HG02623 (cell line): ENCODE data around the gene TTC7B.

Source experiments
- ATAC-seq: cut with Tn5 transposase; IDR thresholded peaks from one replicate; pipeline ENCODE4 v1.9.1; 2021; ENCODE audit warnings: moderate library complexity; ENCODE audit not compliant: unreplicated experiment

Gene TTC7B

DNA sequence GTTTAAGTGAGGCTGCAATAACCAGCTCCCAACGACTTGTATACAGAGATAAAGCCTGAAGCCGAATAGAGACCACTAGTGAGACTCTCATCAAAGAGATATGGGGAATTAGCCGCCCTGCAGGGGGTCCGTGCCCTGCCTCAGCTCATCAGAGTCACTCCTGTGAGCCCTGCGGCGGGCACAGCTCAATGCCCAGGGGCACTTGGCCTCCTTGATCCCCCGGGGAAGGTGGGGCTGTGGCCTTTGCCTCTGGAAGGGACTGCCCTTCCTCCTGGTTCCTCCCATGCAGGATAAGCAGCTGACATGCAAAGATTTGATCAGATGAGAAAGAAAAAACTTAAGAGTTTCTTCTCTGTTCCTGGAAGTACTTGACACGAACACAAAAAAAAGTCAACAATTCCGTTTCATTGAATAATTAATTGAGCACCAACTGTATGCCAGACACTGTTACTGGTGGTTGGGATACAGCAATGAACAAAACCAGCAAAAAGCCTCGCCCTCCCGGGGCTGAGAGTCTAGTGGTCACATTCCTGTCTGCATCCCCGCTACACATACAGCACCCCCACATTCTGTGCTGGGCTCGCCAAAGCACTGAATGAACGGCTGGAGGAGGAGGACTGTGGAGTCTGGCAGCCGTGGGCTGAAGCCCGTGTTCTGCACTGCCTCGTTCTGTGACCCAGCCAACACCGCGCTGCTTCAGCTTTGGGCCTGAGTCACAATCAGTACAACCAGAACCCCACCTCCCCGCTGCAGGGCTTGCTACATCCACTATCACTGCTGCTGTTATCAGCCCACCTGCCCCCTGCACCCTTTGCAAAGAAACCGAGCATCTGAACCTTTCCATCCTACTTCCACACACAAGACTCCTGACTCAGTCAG, 10.3 kb downstream of the TTC7B start:
- no peak for ATAC-seq

DNA sequence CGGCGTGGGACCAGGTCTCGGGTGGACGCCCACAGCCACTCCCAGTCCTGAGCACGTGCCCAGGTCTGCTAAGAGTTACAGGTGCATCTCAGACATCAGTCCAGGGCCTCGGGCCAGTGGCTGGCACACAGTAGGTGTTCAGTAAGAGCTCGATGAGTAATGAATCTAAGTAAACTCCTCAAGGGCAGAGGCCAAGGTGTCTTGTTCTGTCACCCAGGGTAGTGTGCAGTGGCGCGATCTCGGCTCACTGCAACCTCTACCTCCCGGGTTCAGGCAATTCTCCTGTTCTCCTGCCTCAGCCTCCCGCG, 11.2 kb downstream of the TTC7B start:
- ATAC-seq = no peak

DNA sequence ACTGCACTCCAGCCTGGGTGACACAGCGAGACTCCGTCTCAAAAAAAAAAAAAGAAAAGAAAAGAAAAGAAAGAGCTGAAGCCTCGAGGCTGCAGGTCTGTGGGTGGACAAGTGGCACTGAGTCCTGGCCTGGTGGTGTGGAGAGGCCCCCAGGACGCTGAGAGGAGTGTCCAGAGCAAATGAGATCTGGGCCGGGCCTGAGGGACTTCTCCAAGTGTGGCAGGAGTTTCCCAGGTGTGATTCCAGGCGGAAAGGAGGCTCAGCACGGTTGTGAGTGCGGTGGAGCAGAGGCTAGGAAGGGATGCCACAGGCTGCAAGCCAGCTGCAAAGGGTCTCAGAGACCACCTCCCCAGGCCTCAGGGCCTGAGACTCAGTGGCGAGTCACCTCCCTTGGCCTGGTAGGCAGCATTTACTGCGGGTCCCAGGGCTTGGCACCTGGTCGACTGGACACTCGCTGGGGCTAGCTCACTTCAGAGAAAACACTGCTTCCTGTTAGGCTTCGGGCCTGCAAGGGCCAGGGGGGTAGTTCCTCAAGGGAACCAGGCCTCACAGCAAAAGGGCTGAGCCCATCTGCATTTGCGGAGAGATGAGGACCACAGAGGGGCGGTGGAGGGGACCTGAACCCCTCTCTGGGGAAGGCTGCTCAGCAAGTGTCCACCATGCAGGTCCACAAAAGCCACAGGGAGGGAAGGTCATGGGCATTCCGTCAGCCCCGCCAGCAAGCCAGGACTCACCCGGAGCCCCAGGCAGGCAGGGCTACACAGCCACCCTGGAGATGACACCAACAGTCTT, 11.7 kb downstream of the TTC7B start:
- no peak for ATAC-seq

DNA sequence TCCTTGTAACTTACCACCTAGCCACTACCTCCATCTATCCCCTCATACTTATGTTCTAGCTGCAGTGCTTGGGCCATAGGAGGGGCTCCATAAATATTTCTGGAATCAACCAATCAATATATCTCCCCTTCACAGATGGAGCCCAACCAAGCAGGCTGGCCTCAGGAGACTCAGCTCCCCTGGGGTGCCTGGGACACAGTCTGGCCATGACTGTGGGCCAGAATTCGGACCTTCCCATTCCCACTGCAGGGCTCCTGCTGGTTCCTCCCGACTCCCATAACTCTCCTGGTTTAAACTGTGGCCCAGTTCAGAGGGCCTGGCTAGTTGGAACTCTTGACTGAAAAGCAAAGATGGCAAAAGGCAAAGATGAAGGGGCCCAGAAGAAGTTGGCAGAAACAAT, 13.0 kb downstream of the TTC7B start:
- no peak for ATAC-seq

DNA sequence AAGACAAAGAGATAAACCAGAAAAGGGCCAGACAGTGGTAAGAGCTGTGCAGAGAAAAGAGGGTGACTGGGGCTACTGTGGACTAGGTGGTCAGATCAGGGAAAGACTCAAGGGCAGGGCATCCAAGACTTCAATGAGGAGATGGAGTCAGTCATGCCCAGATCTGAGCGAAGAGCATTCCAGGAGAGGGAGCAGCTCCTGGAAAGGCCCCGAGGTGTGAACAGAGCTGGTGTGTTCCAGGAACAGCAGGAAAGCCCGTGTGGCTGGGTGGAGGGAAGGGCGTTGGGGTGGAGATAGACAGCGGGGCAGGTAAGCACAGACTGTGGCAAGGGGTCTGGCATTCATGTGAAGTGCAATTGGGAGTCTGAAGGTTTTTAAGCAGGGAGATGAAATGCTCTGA, 16.8 kb downstream of the TTC7B start:
- no peak for ATAC-seq

DNA sequence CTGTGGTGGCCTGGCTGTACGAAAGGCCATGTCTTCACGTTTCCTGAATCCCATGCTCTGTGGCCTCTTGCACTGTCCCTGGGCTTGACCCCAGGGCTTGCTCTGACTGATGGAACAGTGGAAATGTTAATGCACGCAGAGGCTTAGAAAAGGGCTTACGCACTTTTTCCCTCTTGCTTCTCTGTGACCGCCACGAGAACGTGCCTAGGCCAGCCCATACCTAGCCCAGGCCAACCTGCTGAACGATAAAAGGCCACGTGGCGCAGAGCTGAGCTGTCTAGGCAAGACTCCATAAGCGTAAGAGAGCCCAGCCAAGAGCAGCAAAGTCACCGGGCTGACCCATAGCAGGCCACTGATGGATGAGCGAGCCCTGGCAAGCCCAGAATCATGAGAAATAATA, 18.3 kb downstream of the TTC7B start:
- no peak for ATAC-seq

DNA sequence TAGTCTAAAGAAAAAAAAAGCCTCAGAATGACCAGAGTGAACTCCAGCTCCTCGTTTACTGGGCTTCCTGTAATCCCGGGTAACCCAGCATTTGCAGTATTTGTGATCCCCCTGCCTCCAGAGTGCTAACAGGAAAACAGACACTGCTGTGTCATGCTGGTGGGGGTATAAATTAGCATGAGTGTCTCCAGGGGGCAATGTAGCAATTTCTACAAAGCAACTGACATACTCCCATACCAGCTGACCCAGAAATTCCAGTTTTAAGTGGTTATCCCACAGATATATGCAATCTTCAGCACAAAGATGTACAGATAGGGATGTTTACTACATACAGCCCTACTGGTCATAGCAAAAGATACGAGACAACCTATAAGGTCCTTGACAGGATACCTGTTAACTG, 18.8 kb downstream of the TTC7B start:
- no peak for ATAC-seq

DNA sequence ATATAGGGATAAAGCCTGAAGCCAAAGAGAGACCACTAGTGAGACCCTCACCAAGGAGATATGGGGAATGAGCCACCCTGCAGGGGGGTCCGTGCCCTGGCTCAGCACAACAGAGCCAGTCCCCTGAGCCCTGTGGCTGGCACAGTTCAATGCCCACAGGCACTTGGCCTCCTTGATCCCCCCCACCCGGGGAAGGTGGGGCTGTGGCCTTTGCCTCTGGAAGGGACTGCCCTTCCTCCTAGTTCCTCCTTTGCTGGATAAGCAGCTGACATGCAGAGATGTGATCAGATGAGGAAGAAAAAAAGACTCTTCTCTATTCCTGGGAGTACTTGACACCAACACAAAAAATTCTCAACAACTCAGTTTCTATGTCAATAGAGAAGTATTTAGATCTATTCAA, 19.9 kb downstream of the TTC7B start:
- no peak for ATAC-seq

DNA sequence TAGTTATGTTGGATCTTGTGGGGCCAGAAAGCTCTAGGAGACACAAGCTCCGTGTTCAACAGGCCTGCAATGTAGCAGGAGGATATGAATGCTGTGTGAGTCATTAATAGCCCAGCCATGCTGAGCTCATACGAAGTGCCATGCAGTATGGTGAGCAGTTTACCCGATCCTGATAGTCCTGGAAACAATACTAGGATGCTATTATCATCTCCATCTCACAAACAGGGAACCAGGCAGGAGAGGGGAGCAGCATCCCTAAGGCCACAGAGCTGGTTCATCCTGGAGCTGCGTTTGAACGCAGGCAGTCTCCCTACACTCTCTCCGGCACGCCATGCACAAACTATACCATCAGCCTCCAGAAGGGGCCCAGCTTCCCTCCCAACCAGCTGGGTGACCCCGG, 20.5 kb downstream of the TTC7B start:
- no peak for ATAC-seq

DNA sequence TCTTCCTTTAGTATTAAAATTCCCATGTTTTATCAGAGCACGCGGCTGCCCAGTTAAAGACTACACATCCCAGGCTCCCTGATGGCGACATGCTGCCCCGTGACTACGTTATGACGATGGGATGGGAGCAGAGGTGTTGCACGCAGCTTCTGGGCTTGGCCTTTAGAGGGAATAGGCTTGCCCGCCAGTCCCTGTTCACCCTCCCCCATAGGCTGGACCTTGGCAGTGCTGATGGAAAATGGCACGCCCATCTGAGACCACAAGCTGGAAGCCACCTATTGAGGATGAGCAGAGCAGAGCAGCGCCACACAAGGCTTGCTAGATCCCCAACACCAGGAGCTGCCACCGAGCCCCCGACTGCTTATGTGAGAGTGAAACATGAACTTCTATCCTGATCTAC, 24.7 kb downstream of the TTC7B start:
- no peak for ATAC-seq

DNA sequence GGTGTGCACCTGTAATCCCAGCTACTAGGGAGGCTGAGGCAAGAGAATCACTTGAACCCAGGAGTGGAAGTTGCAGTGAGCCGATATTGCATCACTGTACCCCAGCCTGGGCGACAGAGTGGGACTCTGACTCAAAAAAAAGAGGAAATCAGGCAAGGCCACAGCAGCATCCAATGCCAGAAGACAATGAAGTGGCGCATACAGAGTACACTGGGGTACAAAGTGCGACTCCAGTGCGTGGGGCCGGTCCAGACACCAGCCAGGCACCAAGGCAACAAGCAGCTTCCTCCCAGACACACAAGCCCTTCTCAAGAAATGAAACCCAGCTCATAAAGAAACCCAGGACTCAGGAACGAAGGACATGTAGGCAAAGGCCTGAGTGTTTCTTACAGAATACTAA, 28.2 kb downstream of the TTC7B start:
- ATAC-seq = no peak

DNA sequence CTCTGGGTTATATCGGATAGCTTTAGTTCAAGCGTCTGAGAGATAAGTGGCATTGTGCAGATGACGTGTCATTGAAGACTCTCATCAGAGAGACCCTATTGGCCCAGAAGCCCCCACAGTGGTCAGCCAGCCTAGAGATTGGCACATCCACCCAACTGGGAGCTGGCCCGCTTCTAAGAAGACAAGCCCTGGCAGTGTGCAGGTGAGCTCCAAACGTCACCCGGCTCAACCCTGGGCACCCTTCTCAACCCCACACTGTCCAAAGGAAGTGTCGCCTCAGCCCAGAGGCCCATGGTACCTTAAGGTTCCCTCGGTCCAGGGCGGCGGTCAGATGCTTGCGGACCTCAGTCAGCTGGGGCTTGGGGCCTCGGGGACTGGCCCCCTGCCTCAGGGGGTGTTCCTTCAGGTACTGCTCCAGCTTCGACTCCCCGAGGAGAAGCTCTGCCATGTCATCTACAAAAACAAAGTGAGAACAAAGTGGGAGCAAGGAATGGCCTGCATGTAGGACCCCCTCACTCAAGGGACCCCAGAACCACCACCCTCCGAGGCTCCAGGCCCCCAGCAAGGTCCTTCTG, 30.3 kb downstream of the TTC7B start:
- no peak for ATAC-seq

DNA sequence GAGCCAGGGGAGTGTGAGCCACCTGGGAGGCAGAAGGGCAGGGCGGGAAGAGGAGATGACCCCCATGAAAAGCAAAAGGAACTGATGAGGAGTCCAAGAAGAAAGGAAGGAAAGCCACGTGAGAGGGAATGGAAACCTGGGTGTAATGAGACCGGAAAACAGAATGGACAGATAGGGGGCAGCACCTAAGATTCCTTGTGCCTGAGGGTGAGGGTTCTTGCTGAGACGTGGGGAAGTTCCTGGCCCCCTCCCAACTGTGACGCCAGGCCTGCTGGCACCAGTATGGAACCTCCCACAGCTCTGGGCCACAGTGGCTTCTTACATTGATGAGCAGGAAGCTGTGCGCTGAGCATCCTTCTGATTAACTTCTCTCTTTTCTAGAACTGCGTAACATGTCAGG, 30.8 kb downstream of the TTC7B start:
- no peak for ATAC-seq

DNA sequence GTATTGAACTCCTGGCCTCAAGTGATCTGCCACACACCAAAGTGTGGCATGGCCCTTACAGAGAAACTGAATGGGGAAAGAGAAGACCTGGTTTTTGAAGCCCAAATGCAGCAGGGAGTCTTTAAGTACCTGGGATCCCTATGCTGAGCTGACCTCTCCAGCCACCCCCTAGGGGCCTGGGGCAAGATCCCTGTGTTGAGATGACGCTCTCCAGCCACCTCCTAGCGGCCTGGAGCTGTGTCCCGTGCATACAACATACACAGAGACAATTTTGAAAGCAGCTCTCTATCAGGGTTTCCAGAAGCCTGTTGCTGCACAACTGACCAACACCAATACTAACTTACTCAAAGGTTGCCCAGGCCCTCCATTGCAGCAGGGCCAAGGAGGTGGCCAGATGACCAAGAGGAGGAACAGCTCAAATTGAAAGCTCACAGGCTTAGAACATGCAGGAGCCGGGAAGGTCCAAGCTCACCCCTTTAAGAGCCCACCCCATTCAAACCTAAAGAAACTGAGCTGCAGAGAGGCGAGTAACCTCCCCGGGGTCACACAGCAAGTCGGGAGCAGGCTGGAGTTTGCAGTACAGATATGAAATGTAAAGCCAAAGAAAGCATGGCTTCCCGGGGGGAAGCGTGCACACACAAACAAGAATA, 31.5 kb downstream of the TTC7B start:
- no peak for ATAC-seq

DNA sequence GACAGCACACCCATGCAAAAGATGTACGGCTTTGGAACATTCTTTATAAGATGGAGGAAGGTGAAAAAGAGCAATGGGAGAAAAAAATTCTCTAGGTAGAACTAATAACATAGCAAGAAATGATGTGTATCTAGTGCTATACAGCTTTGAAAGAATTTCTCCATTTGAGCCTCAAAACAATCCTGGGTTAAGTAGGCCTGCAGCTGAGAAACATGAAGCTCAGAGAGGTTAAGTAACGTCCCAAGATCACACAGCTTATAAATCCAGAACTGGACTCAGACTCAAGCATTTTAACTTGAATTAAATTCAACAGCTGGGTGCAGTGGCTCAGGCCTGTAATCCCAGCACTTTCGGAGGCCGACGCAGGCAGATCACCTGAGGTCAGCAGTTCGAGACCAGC, 32.9 kb downstream of the TTC7B start:
- no peak for ATAC-seq

DNA sequence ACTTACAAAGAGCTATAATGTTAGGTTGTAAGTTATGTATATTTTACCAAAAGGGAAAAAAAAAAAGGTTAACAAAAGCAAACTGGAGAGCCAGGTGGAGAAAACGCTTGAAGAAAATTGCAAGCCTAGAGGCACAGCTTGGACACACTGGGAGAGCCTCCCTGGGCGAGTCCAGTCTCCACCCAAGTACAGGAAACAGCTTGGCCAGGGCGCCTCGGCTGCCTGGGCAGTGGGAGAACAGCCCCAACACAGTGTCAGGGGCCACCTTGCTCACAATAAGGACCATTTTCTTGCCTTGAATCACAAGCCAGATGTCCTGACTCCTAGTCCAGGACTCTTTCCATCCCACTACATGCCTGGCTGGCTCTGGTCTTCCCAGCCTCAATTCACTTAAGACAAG, 33.3 kb downstream of the TTC7B start:
- no peak for ATAC-seq

DNA sequence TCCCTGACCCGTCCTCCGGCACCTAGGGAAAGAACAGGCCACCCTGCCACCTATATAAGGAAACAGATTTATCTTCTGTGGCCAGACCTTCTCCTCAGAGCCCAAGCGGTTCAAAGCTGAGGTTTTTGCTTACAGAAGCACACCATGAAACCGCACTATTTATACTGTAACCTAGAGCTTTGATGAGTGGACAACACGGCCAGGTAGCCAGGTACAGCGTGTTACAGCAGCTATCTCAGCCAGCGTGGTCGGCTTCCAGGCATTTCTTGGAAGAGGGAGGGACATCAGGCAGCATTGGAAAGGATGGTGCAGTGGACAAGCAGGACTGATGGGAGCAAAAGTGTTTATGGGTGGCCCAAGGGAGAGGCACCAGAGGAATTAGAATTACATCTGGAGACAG, 34.4 kb downstream of the TTC7B start:
- no peak for ATAC-seq

DNA sequence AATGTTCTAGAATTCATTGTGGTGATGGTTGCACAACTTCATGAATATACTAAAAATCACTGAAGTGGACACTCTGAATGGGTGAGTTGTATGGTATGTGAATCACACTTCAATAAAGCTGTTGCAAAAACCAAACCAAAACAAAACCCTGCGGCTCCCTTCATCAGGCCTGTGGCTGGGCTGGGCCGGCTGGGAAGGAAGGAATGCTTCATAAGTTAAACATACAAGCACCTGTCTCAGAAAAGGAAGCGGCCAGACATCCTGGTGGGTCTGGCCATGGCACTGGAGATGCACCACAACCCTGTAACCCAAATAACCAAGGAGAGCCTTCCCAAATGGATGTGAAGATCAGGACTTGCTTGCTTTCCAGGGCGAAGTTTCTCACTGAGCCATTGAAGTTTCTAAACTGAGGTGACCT, 34.9 kb downstream of the TTC7B start:
- ATAC-seq = no peak

DNA sequence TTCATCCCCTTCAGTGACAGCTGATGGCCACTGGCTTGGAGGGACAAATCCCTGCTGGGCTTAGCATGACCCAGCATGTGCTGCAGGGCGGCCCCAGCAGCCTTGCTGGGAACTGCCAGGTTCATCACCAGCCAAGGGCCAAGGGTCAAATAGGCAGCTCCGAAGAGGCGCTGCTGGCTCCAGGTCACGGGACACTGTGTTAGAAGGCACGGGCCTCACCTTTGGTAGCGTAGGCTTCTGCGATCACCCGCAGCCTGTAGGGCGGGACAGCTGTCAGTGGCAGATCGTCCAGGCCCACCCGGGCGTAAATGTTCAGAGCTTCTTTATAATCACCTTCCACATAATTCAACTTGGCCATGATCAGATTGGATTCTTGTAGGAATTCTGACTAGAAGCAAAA, 35.7 kb downstream of the TTC7B start:
- no peak for ATAC-seq

DNA sequence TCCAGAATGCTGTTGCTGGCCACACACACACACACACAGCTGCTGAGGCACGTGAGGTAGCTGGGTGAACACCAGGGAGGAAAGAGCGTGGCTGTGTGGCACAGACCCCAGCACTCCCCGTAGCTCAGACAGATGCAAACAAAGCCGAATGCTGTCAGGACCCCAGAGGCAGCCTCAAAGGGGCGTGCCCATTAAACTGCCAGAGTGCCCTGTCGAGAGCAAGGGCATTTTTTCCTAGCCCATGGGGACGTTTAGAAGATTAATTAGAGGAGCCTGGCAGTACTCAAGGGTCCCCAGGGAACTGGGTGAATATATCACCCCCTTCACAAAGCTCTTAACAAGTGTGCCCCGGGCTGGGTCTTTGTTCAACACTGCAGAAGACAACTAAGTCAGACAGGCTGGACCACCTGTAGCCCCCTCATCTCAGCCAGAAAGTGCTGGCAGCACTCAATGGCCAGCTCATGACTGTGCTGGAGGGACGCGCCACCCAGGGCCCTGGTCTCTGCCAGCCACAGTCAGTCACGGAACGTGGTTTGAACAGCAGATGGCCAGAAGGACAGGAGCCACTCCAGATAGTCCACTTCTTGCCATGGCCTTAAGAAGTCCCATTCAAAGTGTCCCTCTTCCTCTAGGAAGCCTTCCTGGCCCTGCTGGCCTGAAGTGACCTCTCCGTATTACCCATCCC, 37.5 kb downstream of the TTC7B start:
- no peak for ATAC-seq

DNA sequence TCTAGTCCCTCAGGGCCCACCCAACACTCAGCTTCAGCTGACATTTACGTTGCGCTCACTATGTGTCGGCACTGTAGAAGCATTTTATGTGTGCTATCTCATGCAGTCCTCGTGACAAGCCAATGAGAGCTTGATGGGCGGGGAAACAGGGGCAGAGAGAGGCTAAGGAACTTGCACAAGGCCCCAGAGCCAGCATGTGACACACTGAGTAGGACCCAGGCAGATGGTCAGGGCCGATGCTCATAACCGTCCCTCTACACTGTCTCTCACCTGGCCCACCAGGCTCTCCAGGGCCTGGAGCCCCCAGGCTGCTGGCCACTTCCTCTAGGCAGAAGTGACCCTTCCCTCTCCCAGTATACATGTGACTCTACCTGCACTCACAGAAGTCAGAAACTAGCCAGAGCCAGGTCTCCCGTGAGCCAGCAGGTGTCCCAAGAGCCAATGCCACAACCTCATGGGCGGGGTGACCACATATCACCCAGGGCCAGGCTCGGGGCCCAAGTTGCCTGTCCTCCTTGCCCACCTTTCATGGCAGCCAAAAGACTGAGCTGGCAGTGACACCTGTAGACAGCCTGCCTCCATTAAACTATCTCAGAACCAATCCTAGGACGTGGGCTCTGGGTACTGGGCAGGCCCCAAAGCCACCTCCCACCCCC, 38.3 kb downstream of the TTC7B start:
- no peak for ATAC-seq
